ENCODE data around the gene ANKRD37.

The ANKRD37 gene

DNA sequence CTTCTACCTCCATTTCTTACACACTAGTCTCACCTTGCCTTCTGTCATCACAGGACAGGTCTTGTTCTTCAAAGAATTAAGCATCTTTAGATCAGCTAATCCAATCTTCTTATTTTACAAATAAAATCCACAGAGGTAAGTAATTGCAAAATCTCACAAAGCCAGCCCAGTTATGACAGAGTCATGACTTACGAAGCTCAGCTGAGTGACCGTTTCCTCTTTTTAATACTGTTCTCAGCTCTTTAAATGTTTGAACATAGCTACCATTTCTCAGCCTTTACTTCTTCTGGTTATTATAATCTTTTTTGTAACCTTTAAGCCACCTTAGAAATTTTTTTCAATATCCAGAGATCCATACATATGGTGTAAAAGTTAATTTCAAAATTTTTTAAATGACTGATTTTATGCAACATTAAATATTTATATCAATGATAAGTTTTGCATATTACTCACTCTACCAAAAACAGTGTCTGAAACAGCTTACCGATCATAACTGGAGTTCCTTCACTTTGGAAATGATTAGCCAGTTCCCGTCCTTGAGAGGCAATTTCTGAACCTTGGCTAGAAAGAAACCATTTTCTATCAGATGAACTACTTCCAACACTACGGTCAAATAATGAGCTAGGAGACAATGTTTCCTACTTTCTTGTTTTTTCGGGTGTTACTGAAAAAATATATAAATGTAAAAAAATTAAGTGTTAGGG is 8.8 kb downstream of the ANKRD37 start:
- no peak for DNase-seq (ENCODE audit: low read depth in 1 of 2, low spot score in 1 of 2)
- in situ Hi-C loops (cut with HindIII; ENCODE audit: low pct_unique_long_range_greater_than_20kb, low sequenced_read_pairs): no loop called here
- no peak for TF ChIP-seq JUND (IDR thresholded peaks at IDR 0.05; ENCODE audit: low read depth)

DNA sequence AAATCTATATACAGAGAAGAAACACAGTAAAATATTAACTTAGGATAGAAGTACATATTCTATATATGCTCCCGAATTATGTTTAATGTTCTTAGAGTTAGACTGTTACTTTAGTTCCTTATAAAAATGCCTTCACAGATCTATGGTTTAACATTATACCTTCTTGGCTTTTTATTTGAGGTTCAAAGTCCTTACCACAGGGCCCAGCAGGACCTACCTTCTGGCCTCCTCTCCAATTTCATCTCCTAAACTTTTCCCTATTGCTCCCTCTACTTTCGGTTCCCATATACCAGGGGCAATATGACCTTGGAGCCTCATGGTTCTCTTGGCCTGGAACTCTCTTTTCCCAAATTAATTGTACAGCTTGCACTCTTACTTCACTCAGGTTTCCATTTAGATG is 11.8 kb downstream of the ANKRD37 start:
- DNase-seq (ENCODE audit: low read depth in 1 of 2, low spot score in 1 of 2): no peak
- in situ Hi-C loops (cut with HindIII; ENCODE audit: low pct_unique_long_range_greater_than_20kb, low sequenced_read_pairs): no loop called here

DNA sequence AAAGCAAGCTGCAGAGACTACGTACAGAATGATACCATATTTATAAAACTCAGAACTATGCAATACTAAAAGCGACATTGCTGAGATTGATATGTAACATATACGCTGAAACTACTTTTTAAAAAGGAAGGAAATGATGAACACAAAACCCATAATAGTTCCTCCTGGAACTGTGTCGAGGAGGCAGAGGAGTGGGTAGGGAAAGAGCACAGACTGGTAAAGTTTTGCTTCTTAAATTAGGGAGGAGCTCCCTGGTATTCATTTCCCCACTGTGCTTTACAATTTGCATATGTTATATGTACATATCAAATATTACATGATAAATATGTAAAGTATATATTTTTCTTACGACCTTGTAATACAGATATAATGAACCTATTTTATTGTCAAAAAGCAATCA is 15.2 kb downstream of the ANKRD37 start:
- no peak for DNase-seq (ENCODE audit: low read depth in 1 of 2, low spot score in 1 of 2)
- in situ Hi-C loops (cut with HindIII; ENCODE audit: low pct_unique_long_range_greater_than_20kb, low sequenced_read_pairs): no loop called here
- no peak for TF ChIP-seq JUND (IDR thresholded peaks at IDR 0.05; ENCODE audit: low read depth)

More for the DNA sequence above, 11.8 kb downstream of the ANKRD37 start:
- TF ChIP-seq JUND (IDR thresholded peaks at IDR 0.05; ENCODE audit: low read depth): no peak

DNA sequence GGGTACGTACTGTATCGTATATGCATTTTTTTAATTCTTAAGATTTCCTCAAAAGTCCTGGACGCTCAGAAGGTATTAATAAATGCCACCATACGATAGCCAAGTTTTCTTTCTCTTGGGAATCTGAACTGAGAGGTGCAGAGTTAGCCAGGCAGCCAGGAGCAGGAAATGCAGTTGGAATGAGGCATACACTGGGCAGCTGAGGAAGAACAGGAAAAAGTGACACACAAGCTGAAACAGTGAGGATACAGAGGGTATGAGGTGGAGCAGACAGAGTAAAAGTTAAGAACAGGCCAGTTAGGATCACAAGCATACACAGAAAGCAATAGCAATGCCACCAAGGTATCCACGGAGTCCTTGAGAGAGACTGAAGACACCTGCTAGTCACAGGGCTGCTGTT is 15.8 kb downstream of the ANKRD37 start:
- in situ Hi-C loops (cut with HindIII; ENCODE audit: low pct_unique_long_range_greater_than_20kb, low sequenced_read_pairs): no loop called here
- DNase-seq (ENCODE audit: low read depth in 1 of 2, low spot score in 1 of 2): no peak
- TF ChIP-seq JUND (IDR thresholded peaks at IDR 0.05; ENCODE audit: low read depth): no peak

- TF ChIP-seq JUND (IDR thresholded peaks at IDR 0.05; ENCODE audit: low read depth): no peak
- in situ Hi-C loops (cut with HindIII; ENCODE audit: low pct_unique_long_range_greater_than_20kb, low sequenced_read_pairs): no loop called here
Measured at GRCh38 chr4:185416955-185417354, 20.3 kb downstream of the ANKRD37 start.

DNA sequence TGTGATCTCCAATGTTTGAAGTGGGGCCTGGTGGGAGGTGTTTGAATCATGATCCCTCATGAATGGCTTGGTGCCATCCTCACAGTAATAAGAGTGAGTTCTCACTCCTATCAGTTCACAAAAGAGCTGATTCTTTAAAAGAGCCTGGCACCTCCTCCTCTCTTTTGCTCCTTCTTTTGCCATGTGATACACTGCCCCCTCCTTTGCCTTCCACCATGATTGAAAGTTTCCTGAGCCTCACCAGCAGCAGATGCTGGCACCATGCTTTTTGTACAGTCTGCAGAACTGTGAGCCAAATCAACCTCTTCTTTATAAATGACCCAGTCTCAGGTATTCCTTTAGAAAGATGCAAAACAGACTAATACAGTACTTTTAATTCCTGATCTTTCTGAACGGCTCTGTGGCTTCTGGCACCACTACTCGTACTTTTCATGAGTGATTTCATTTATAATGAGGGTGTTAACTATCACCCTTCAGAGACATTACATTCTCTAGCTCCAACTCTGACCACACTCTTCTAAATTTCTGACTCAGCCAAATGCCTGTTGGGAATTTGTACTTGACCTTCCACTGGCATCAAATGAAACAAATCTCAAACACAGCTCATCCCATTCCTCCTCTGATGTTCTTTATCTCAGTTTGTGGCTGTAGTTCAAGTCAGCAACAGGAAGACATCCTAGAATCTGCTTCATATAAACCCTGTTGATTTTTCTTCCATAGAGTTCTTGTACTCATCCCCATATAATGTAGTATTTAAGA is 24.9 kb downstream of the ANKRD37 start:
- no peak for TF ChIP-seq JUND (IDR thresholded peaks at IDR 0.05; ENCODE audit: low read depth)
- in situ Hi-C loops (cut with HindIII; ENCODE audit: low pct_unique_long_range_greater_than_20kb, low sequenced_read_pairs): no loop called here
- no peak for DNase-seq (ENCODE audit: low read depth in 1 of 2, low spot score in 1 of 2)

More at GRCh38 chr4:185416955-185417354, 20.3 kb downstream of the ANKRD37 start:
- no peak for DNase-seq (ENCODE audit: low read depth in 1 of 2, low spot score in 1 of 2)

DNA sequence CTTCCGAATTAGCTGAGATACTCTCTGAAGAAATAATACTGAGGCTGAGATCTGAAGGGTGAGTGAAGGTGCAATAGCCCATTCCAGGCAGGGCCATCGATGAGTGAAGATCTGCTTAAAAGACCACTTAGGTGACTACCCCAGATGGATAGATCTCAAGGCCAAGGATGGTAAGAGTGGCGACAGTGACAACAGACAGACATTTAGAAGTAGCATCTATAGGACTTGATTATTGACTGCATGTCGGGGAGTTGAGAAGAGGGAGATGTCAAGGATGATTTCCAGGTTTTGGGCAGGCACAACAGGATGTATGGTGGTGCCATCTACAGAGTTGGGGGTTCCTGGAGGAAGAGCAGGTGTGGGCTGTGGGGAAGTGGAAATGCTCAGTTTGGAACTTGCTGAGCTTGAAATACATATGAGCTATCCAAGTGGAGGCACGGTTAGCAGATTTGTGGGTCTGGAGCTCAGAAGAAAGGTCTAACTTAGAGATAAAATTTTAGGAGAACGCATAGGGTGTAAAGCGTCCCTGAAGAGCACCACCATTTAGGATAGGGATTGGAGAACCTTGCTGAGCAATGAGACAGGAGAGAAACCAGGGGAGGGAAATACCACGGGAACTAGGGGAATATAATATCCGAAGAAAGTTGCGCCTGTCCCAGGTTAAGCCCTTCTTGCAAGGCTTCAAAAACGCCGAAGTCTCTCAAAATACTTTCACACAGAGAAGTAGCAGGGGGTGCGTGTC is 28.4 kb downstream of the ANKRD37 start:
- no peak for TF ChIP-seq JUND (IDR thresholded peaks at IDR 0.05; ENCODE audit: low read depth)
- DNase-seq (ENCODE audit: low read depth in 1 of 2, low spot score in 1 of 2): peak; percentile 24 to 50
- in situ Hi-C loops (cut with HindIII; ENCODE audit: low pct_unique_long_range_greater_than_20kb, low sequenced_read_pairs): no loop called here

DNA sequence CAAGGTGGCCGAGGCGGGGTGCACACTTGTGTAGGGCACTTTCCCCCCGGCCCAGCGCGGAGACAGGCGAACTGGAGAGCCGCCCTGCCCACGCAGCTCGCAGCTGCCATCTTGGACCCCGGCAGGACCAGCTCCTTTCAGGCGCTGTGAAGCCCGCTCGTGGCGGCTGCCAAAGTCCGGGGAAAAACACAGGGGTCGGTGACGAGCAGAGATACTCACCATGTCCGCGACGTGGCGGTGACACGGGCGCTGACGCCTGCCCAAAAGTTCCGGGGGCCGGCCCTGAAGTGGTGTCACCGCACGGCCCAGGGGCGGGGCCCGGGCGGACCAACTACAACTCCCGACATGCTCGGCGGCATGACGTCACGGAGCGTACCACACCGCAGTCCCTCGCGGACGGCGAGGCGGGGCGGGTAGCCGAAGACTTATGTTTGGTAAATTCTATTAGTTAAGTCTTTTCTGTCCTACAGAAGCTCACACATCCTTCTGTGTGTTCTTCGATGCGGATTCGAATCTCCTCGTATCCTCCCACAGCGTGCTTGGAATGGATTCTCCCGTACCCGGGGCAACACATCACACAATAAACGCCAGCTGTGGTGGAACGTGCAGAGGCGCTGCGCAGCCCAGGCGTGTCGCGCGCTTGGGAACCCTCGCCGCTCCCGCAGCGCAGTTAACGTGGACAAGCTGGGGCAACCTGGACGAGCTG is 29.2 kb downstream of the ANKRD37 start, which contains the start of gene UFSP2:
Gene UFSP2 (minus strand): TSS at position 318 of the 706 bp plus-strand sequence. CDS start 96 bp downstream, at position 222.
- in situ Hi-C loops (cut with HindIII; ENCODE audit: low pct_unique_long_range_greater_than_20kb, low sequenced_read_pairs): no loop called here
- DNase-seq (ENCODE audit: low read depth in 1 of 2, low spot score in 1 of 2): peak; percentile 57 to 90
- TF ChIP-seq JUND (IDR thresholded peaks at IDR 0.05; ENCODE audit: low read depth): no peak

GRCh38 chr4:185426960-185427688 is 30.5 kb downstream of the ANKRD37 start:
- DNase-seq (ENCODE audit: low read depth in 1 of 2, low spot score in 1 of 2): no peak
- in situ Hi-C loops (cut with HindIII; ENCODE audit: low pct_unique_long_range_greater_than_20kb, low sequenced_read_pairs): no loop called here
- TF ChIP-seq JUND (IDR thresholded peaks at IDR 0.05; ENCODE audit: low read depth): no peak

DNA sequence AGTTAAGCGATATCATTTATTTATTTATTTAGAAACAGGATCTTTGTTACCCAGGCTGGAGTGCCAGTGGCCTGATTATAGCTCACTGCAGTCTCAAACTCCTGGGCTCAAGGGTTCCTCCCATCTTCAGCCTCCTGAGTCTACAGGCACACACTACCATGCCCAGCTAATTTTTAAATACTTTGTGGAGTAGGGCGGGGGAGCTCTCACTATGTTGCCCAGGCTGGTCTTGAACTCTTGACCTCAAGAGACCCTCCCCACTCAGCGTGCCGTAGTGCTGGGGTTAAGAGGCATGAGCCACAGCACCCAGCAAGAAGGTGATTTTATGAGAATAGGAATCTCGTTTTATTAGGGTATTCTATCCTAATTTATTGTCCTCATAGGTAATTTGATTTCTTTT is 33.0 kb downstream of the ANKRD37 start:
- TF ChIP-seq JUND (IDR thresholded peaks at IDR 0.05; ENCODE audit: low read depth): no peak
- in situ Hi-C loops (cut with HindIII; ENCODE audit: low pct_unique_long_range_greater_than_20kb, low sequenced_read_pairs): no loop called here

GRCh38 chr4:185435466-185435865 is 38.8 kb downstream of the ANKRD37 start:
- DNase-seq (ENCODE audit: low read depth in 1 of 2, low spot score in 1 of 2): no peak
- in situ Hi-C loops (cut with HindIII; ENCODE audit: low pct_unique_long_range_greater_than_20kb, low sequenced_read_pairs): no loop called here

More for the DNA sequence above, 33.0 kb downstream of the ANKRD37 start:
- DNase-seq (ENCODE audit: low read depth in 1 of 2, low spot score in 1 of 2): no peak

More at GRCh38 chr4:185435466-185435865, 38.8 kb downstream of the ANKRD37 start:
- no peak for TF ChIP-seq JUND (IDR thresholded peaks at IDR 0.05; ENCODE audit: low read depth)
